Measurements from ENCODE around the gene NDUFA3.
A peak's percentile ranks its signal among the peaks of the same experiment; 100 is the strongest.

NDUFA3 gene

DNA sequence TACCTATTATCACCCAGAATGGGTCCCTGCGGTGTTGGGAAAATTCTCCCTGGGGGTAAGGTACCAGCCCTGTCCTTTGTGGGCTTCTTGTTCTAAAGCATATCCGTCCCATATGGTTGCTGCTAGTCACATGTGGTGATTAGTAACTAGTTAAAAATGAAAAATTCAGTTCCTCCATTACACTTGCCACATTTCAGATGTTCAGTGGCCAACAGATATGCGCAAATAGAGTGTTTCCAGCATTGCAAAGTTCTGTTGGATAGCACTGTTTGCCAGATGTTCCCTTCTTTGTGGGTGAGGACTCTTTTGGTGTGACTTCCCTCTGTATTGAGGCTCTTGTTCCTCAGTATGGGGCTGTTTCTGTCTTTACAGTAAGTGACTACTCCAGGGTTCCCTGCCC, 38.7 kb downstream of the NDUFA3 start:
- H2BK12ac ChIP-seq (ENCODE audit: low read length): no peak overlapping the region

GRCh38 chr19:54142166-54142780, 39.6 kb downstream of the NDUFA3 start:
- H2AK5ac ChIP-seq (ENCODE audit: low read depth, low read length): no peak overlapping the region
- H3K27ac ChIP-seq (replicated peaks; ENCODE audit: low read length): no peak overlapping the region
- no peak overlapping the region for H3K23ac ChIP-seq (ENCODE audit: low read depth, low read length, poor library complexity)
- H3K4me2 ChIP-seq (ENCODE audit: insufficient read depth, low read length, poor library complexity, severe bottlenecking): no peak overlapping the region
- no peak overlapping the region for H3K18ac ChIP-seq (ENCODE audit: low read length)
- no peak overlapping the region for H4K8ac ChIP-seq (ENCODE audit: low read depth, low read length)
- H3K4me1 ChIP-seq (ENCODE audit: control insufficient read depth in 2 of 2, insufficient read depth in 1 of 2, low read depth in 1 of 2, low read length in 2 of 2): peaks cover 10% of the 10 kb centered on the region in 2 donors
- H3K4me3 ChIP-seq (ENCODE audit: low read length in 2 of 2): no peak overlapping the region
- H3K27me3 ChIP-seq (ENCODE audit: control insufficient read depth in 3 of 3, insufficient read depth in 3 of 3, low read depth in 1 of 3, low read length in 3 of 3): no peaks in the 10 kb centered on the region
- H3K4ac ChIP-seq (ENCODE audit: low read length): no peak overlapping the region
- H2BK12ac ChIP-seq (ENCODE audit: low read length): no peak overlapping the region
- no peaks in the 10 kb centered on the region for H3K9me3 ChIP-seq (replicated peaks in 1 of 2; ENCODE audit: control insufficient read depth in 2 of 2, insufficient read depth in 1 of 2, low read depth in 1 of 2, low read length in 2 of 2)
- H3K36me3 ChIP-seq (replicated peaks in 1 of 2; ENCODE audit: control insufficient read depth in 2 of 2, insufficient read depth in 2 of 2, low read length in 2 of 2): peaks cover 68 to 86% of the 10 kb centered on the region in 2 donors
- H4K91ac ChIP-seq (ENCODE audit: low read depth, low read length, poor library complexity): no peak overlapping the region
- no peak overlapping the region for H2AFZ ChIP-seq (ENCODE audit: low read length)
- H3K79me1 ChIP-seq (ENCODE audit: low read depth, low read length): peaks cover 44% of the 10 kb centered on the region
- no peak overlapping the region for H2BK120ac ChIP-seq (ENCODE audit: low read depth, low read length)
- WGBS, 2 donors (ENCODE audit: extremely low coverage in 2 of 2, insufficient read length in 2 of 2, insufficient replicate concordance in 1 of 2): no CpG with 5 or more reads among the region's 7 CpGs
- H3K9ac ChIP-seq (ENCODE audit: low read depth, low read length, poor library complexity): no peak overlapping the region
- no peak for DNase-seq (ENCODE audit: low spot score)
- no peak overlapping the region for H2BK5ac ChIP-seq (ENCODE audit: low read length)
- no peak overlapping the region for H2BK15ac ChIP-seq (ENCODE audit: low read length)
- H3K14ac ChIP-seq (ENCODE audit: low read length): no peak overlapping the region

More for the DNA sequence above, 38.7 kb downstream of the NDUFA3 start:
- WGBS, 2 donors (ENCODE audit: extremely low coverage in 2 of 2, insufficient read length in 2 of 2, insufficient replicate concordance in 1 of 2): no CpG with 5 or more reads among the region's 3 CpGs
- H3K14ac ChIP-seq (ENCODE audit: low read length): no peak overlapping the region
- no peak overlapping the region for H3K18ac ChIP-seq (ENCODE audit: low read length)
- H3K9ac ChIP-seq (ENCODE audit: low read depth, low read length, poor library complexity): no peak overlapping the region
- H2AK5ac ChIP-seq (ENCODE audit: low read depth, low read length): no peak overlapping the region
- no peak overlapping the region for H3K4ac ChIP-seq (ENCODE audit: low read length)
- H3K4me2 ChIP-seq (ENCODE audit: insufficient read depth, low read length, poor library complexity, severe bottlenecking): no peak overlapping the region
- H4K91ac ChIP-seq (ENCODE audit: low read depth, low read length, poor library complexity): no peak overlapping the region
- H2AFZ ChIP-seq (ENCODE audit: low read length): no peak overlapping the region
- no peak overlapping the region for H3K4me3 ChIP-seq (ENCODE audit: low read length in 2 of 2)
- H2BK120ac ChIP-seq (ENCODE audit: low read depth, low read length): no peak overlapping the region
- peaks cover 59 to 76% of the 10 kb centered on the region in 2 donors for H3K36me3 ChIP-seq (replicated peaks in 1 of 2; ENCODE audit: control insufficient read depth in 2 of 2, insufficient read depth in 2 of 2, low read length in 2 of 2)
- no peak overlapping the region for H2BK5ac ChIP-seq (ENCODE audit: low read length)
- no peak overlapping the region for H2BK15ac ChIP-seq (ENCODE audit: low read length)
- no peak for DNase-seq (ENCODE audit: low spot score)
- no peak overlapping the region for H3K23ac ChIP-seq (ENCODE audit: low read depth, low read length, poor library complexity)
- no peaks in the 10 kb centered on the region for H3K27me3 ChIP-seq (ENCODE audit: control insufficient read depth in 3 of 3, insufficient read depth in 3 of 3, low read depth in 1 of 3, low read length in 3 of 3)
- H3K4me1 ChIP-seq (ENCODE audit: control insufficient read depth in 2 of 2, insufficient read depth in 1 of 2, low read depth in 1 of 2, low read length in 2 of 2): peaks cover 10% of the 10 kb centered on the region in 2 donors
- no peak overlapping the region for H4K8ac ChIP-seq (ENCODE audit: low read depth, low read length)
- no peaks in the 10 kb centered on the region for H3K9me3 ChIP-seq (replicated peaks in 1 of 2; ENCODE audit: control insufficient read depth in 2 of 2, insufficient read depth in 1 of 2, low read depth in 1 of 2, low read length in 2 of 2)
- peaks cover 42% of the 10 kb centered on the region for H3K79me1 ChIP-seq (ENCODE audit: low read depth, low read length)
- H3K27ac ChIP-seq (replicated peaks; ENCODE audit: low read length): no peak overlapping the region

GRCh38 chr19:54145541-54146158, 43.0 kb downstream of the NDUFA3 start:
- Histone ChIP-seq H3K18ac (ENCODE audit: low read length) (no peak overlapping the region), H3K9ac (ENCODE audit: low read depth, low read length, poor library complexity) (no peak overlapping the region), H2BK5ac (ENCODE audit: low read length) (no peak overlapping the region), H3K4me3 (ENCODE audit: low read length in 2 of 2) (no peak overlapping the region), H3K27me3 (ENCODE audit: control insufficient read depth in 3 of 3, insufficient read depth in 3 of 3, low read depth in 1 of 3, low read length in 3 of 3) (no peaks in the 10 kb centered on the region), H3K36me3 (replicated peaks in 1 of 2; ENCODE audit: control insufficient read depth in 2 of 2, insufficient read depth in 2 of 2, low read length in 2 of 2) (peaks cover 87 to 100% of the 10 kb centered on the region in 2 donors), H2BK12ac (ENCODE audit: low read length) (no peak overlapping the region), H2BK120ac (ENCODE audit: low read depth, low read length) (no peak overlapping the region), H4K91ac (ENCODE audit: low read depth, low read length, poor library complexity) (no peak overlapping the region), H3K27ac (replicated peaks; ENCODE audit: low read length) (no peak overlapping the region), H3K4ac (ENCODE audit: low read length) (no peak overlapping the region), H3K79me1 (ENCODE audit: low read depth, low read length) (peaks cover 23% of the 10 kb centered on the region), H3K9me3 (replicated peaks in 1 of 2; ENCODE audit: control insufficient read depth in 2 of 2, insufficient read depth in 1 of 2, low read depth in 1 of 2, low read length in 2 of 2) (no peaks in the 10 kb centered on the region), H3K4me1 (ENCODE audit: control insufficient read depth in 2 of 2, insufficient read depth in 1 of 2, low read depth in 1 of 2, low read length in 2 of 2) (peaks cover 0 to 2% of the 10 kb centered on the region in 2 donors), H3K23ac (ENCODE audit: low read depth, low read length, poor library complexity) (no peak overlapping the region), H3K14ac (ENCODE audit: low read length) (no peak overlapping the region), H4K8ac (ENCODE audit: low read depth, low read length) (no peak overlapping the region), H2BK15ac (ENCODE audit: low read length) (no peak overlapping the region), H2AFZ (ENCODE audit: low read length) (no peak overlapping the region), H2AK5ac (ENCODE audit: low read depth, low read length) (no peak overlapping the region), H3K4me2 (ENCODE audit: insufficient read depth, low read length, poor library complexity, severe bottlenecking) (no peak overlapping the region)
- no peak for DNase-seq (ENCODE audit: low spot score)
- no CpG with 5 or more reads among the region's 28 CpGs for WGBS, 2 donors (ENCODE audit: extremely low coverage in 2 of 2, insufficient read length in 2 of 2, insufficient replicate concordance in 1 of 2)

DNA sequence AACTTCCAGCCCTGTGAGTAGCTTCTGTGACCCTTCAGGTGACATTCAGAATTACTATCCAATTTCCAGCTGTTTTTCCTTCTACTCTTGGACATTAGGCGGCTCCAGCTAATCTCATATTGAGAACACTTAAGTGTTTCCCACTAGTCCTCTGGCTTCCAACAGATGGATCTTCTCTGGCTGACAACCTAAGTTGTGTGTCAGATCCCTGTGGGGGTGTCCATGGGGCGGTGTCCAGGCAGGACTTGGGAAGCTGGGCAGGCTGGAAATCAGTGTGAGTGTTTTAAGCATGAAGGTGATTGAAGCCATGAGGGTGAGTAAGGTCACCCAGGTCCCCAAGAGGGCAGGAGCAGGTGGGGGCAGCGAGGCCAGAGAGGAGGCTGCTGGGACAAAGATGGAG, 45.0 kb downstream of the NDUFA3 start:
- Histone ChIP-seq H2AFZ (ENCODE audit: low read length) (no peak overlapping the region), H3K36me3 (replicated peaks in 1 of 2; ENCODE audit: control insufficient read depth in 2 of 2, insufficient read depth in 2 of 2, low read length in 2 of 2) (peaks cover 90 to 98% of the 10 kb centered on the region in 2 donors), H4K91ac (ENCODE audit: low read depth, low read length, poor library complexity) (no peak overlapping the region), H3K23ac (ENCODE audit: low read depth, low read length, poor library complexity) (no peak overlapping the region), H4K8ac (ENCODE audit: low read depth, low read length) (no peak overlapping the region), H3K18ac (ENCODE audit: low read length) (no peak overlapping the region), H2BK120ac (ENCODE audit: low read depth, low read length) (no peak overlapping the region), H3K4ac (ENCODE audit: low read length) (no peak overlapping the region), H2BK15ac (ENCODE audit: low read length) (no peak overlapping the region), H3K27me3 (ENCODE audit: control insufficient read depth in 3 of 3, insufficient read depth in 3 of 3, low read depth in 1 of 3, low read length in 3 of 3) (no peaks in the 10 kb centered on the region), H2BK5ac (ENCODE audit: low read length) (peak overlapping the region; percentile 24), H3K14ac (ENCODE audit: low read length) (no peak overlapping the region), H3K27ac (replicated peaks; ENCODE audit: low read length) (no peak overlapping the region), H3K9ac (ENCODE audit: low read depth, low read length, poor library complexity) (no peak overlapping the region), H3K4me2 (ENCODE audit: insufficient read depth, low read length, poor library complexity, severe bottlenecking) (no peak overlapping the region), H3K4me3 (ENCODE audit: low read length in 2 of 2) (no peak overlapping the region), H3K9me3 (replicated peaks in 1 of 2; ENCODE audit: control insufficient read depth in 2 of 2, insufficient read depth in 1 of 2, low read depth in 1 of 2, low read length in 2 of 2) (no peaks in the 10 kb centered on the region), H2AK5ac (ENCODE audit: low read depth, low read length) (no peak overlapping the region), H2BK12ac (ENCODE audit: low read length) (no peak overlapping the region), H3K79me1 (ENCODE audit: low read depth, low read length) (peaks cover 16% of the 10 kb centered on the region), H3K4me1 (ENCODE audit: control insufficient read depth in 2 of 2, insufficient read depth in 1 of 2, low read depth in 1 of 2, low read length in 2 of 2) (no peaks in the 10 kb centered on the region)
- no peak for DNase-seq (ENCODE audit: low spot score)
- no CpG with 5 or more reads among the region's 3 CpGs for WGBS, 2 donors (ENCODE audit: extremely low coverage in 2 of 2, insufficient read length in 2 of 2, insufficient replicate concordance in 1 of 2)
